Loucy (cell line): Measurements from ENCODE around the gene MT1A.

ENCODE experiments used
- EZH2phosphoT487 ChIP-seq: fragments of 200-600 bp; IDR thresholded peaks from 2 replicates; pipeline ENCODE4 v1.6.1; 2018; ENCODE audit warnings: antibody characterized with exemption, mild to moderate bottlenecking, moderate library complexity, borderline replicate concordance
- TF ChIP-seq, protein P1 (sequence below): fragments of 200-600 bp; sonication (generic); conservative IDR thresholded peaks from 2 replicates; pipeline ENCODE4 v1.5.1; 2014; ENCODE audit warnings: mild to moderate bottlenecking, antibody characterized with exemption, low read length

GRCh38 chr16:56611281-56611833 lies 27.1 kb upstream of the MT1A start:
- TF ChIP-seq, protein P1, sequence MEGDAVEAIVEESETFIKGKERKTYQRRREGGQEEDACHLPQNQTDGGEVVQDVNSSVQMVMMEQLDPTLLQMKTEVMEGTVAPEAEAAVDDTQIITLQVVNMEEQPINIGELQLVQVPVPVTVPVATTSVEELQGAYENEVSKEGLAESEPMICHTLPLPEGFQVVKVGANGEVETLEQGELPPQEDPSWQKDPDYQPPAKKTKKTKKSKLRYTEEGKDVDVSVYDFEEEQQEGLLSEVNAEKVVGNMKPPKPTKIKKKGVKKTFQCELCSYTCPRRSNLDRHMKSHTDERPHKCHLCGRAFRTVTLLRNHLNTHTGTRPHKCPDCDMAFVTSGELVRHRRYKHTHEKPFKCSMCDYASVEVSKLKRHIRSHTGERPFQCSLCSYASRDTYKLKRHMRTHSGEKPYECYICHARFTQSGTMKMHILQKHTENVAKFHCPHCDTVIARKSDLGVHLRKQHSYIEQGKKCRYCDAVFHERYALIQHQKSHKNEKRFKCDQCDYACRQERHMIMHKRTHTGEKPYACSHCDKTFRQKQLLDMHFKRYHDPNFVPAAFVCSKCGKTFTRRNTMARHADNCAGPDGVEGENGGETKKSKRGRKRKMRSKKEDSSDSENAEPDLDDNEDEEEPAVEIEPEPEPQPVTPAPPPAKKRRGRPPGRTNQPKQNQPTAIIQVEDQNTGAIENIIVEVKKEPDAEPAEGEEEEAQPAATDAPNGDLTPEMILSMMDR, result no peak
- TF ChIP-seq EZH2phosphoT487, result no peak
